Stimulated activated naive B cell treated with anti-CD40 and anti-IgM and Interleukin-4, amounts not matched to agents 10 μg/mL and 1 μg/mL and 100 μg/mL, for 72 hours (primary cell): ENCODE data around the gene GAA.
A peak's percentile ranks its signal among the peaks of the same experiment; 100 is the strongest.

Experiments used
- ATAC-seq, 2 donors: fragments of 150-1000 bp; cut with Tn5 transposase; replicated peaks; 2 replicates each; pipeline ENCODE4 v1.10.0; 2021; ENCODE audit warnings: moderate library complexity in 1 of 2
- DNase-seq: peaks from one replicate; pipeline ENCODE4 v3.0.0; 2021
- H3K27ac Mint-ChIP-seq: one replicate; pipeline ENCODE4 v1.8.0; 2022; ENCODE audit warnings: mild to moderate bottlenecking, mixed read lengths
- H3K27me3 Mint-ChIP-seq, 2 donors: one replicate each; pipeline ENCODE4 v1.8.0; 2022; ENCODE audit warnings: mixed read lengths in 2 of 2
- H3K36me3 Mint-ChIP-seq, 2 donors: one replicate each; pipeline ENCODE4 v1.8.0; 2022; ENCODE audit warnings: mixed read lengths in 2 of 2, mild to moderate bottlenecking in 1 of 2
- H3K4me1 Mint-ChIP-seq, 2 donors: one replicate each; pipeline ENCODE4 v1.8.0; 2022; ENCODE audit warnings: mixed read lengths in 2 of 2, mild to moderate bottlenecking in 1 of 2
- H3K4me3 Mint-ChIP-seq, 2 donors: one replicate each; pipeline ENCODE4 v1.8.0; 2022; ENCODE audit warnings: mild to moderate bottlenecking in 2 of 2, mixed read lengths in 2 of 2, moderate library complexity in 1 of 2
- H3K9me3 Mint-ChIP-seq, 2 donors: one replicate each; pipeline ENCODE4 v1.8.0; 2022; ENCODE audit warnings: mixed read lengths in 2 of 2, mild to moderate bottlenecking in 1 of 2

Gene GAA

GRCh38 chr17:80124351-80124981 lies 23.1 kb downstream of the GAA start:
- Mint-ChIP-seq H3K9me3 (no peaks in the 10 kb centered on the region), H3K27ac (no peak overlapping the region), H3K27me3 (peaks cover 0 to 19% of the 10 kb centered on the region in 2 donors), H3K4me1 (no peaks in the 10 kb centered on the region), H3K36me3 (no peaks in the 10 kb centered on the region), H3K4me3 (no peak overlapping the region)
- DNase-seq (no peak), ATAC-seq (no peak)

- H3K4me3 Mint-ChIP-seq, result no peak overlapping the region
- H3K27ac Mint-ChIP-seq, result no peak overlapping the region
- DNase-seq, result no peak
- no peaks in the 10 kb centered on the region for H3K9me3 Mint-ChIP-seq
- H3K36me3 Mint-ChIP-seq, result no peaks in the 10 kb centered on the region
- H3K4me1 Mint-ChIP-seq, result no peaks in the 10 kb centered on the region
- ATAC-seq, result no peak
- H3K27me3 Mint-ChIP-seq, result peaks cover 0 to 19% of the 10 kb centered on the region in 2 donors
Measured at GRCh38 chr17:80125656-80126448, 24.5 kb downstream of the GAA start.

- Mint-ChIP-seq H3K9me3 (no peaks in the 10 kb centered on the region), H3K4me3 (no peak overlapping the region), H3K27ac (no peak overlapping the region), H3K27me3 (peaks cover 0 to 19% of the 10 kb centered on the region in 2 donors), H3K4me1 (no peaks in the 10 kb centered on the region), H3K36me3 (peaks cover 0 to under 1% of the 10 kb centered on the region in 2 donors)
- DNase-seq, result no peak
- no peak for ATAC-seq
Measured at GRCh38 chr17:80126449-80126715, 25.0 kb downstream of the GAA start.

GRCh38 chr17:80129006-80129565 lies 27.7 kb downstream of the GAA start:
- DNase-seq (no peak), ATAC-seq (no peak)
- Mint-ChIP-seq H3K4me3 (no peak overlapping the region), H3K27me3 (peaks cover 0 to 19% of the 10 kb centered on the region in 2 donors), H3K27ac (no peak overlapping the region), H3K9me3 (no peaks in the 10 kb centered on the region), H3K4me1 (no peaks in the 10 kb centered on the region), H3K36me3 (peaks cover 16 to 20% of the 10 kb centered on the region in 2 donors)

- no peak for ATAC-seq
- Mint-ChIP-seq H3K27ac (no peak overlapping the region), H3K9me3 (no peaks in the 10 kb centered on the region), H3K4me1 (no peaks in the 10 kb centered on the region), H3K4me3 (no peak overlapping the region), H3K36me3 (peaks cover 25 to 31% of the 10 kb centered on the region in 2 donors), H3K27me3 (peaks cover 0 to 19% of the 10 kb centered on the region in 2 donors)
- no peak for DNase-seq
Measured at GRCh38 chr17:80130992-80131391, 29.6 kb downstream of the GAA start.

GRCh38 chr17:80132906-80133625 lies 31.7 kb downstream of the GAA start:
- H3K9me3 Mint-ChIP-seq, result no peaks in the 10 kb centered on the region
- H3K36me3 Mint-ChIP-seq, result peaks cover 34 to 43% of the 10 kb centered on the region in 2 donors
- peaks cover 0 to 8% of the 10 kb centered on the region in 2 donors for H3K27me3 Mint-ChIP-seq
- no peak for DNase-seq
- no peak for ATAC-seq
- H3K27ac Mint-ChIP-seq, result no peak overlapping the region
- H3K4me1 Mint-ChIP-seq, result no peaks in the 10 kb centered on the region
- no peak overlapping the region for H3K4me3 Mint-ChIP-seq

GRCh38 chr17:80133626-80133970 lies 32.2 kb downstream of the GAA start:
- ATAC-seq (no peak), DNase-seq (no peak)
- Mint-ChIP-seq H3K9me3 (no peaks in the 10 kb centered on the region), H3K4me1 (no peaks in the 10 kb centered on the region), H3K4me3 (no peak overlapping the region), H3K27ac (no peak overlapping the region), H3K27me3 (peaks cover 0 to 7% of the 10 kb centered on the region in 2 donors), H3K36me3 (peaks cover 37 to 47% of the 10 kb centered on the region in 2 donors)

- no peak for DNase-seq
- H3K27ac Mint-ChIP-seq, result no peak overlapping the region
- H3K27me3 Mint-ChIP-seq, result no peaks in the 10 kb centered on the region
- H3K36me3 Mint-ChIP-seq, result peaks cover 51 to 70% of the 10 kb centered on the region in 2 donors
- no peaks in the 10 kb centered on the region for H3K4me1 Mint-ChIP-seq
- H3K9me3 Mint-ChIP-seq, result no peaks in the 10 kb centered on the region
- ATAC-seq, result no peak
- H3K4me3 Mint-ChIP-seq, result no peak overlapping the region
Measured at GRCh38 chr17:80137131-80137530, 35.8 kb downstream of the GAA start.

- ATAC-seq, result no peak
- no peaks in the 10 kb centered on the region for H3K9me3 Mint-ChIP-seq
- peaks cover 39 to 60% of the 10 kb centered on the region in 2 donors for H3K36me3 Mint-ChIP-seq
- no peaks in the 10 kb centered on the region for H3K27me3 Mint-ChIP-seq
- peaks cover 5 to 8% of the 10 kb centered on the region in 2 donors for H3K4me1 Mint-ChIP-seq
- H3K4me3 Mint-ChIP-seq, result no peak overlapping the region
- no peak for DNase-seq
- H3K27ac Mint-ChIP-seq, result no peak overlapping the region
Measured at GRCh38 chr17:80138856-80139426, 37.6 kb downstream of the GAA start.

GRCh38 chr17:80141463-80142165 lies 40.2 kb downstream of the GAA start:
- peaks cover 14 to 31% of the 10 kb centered on the region in 2 donors for H3K4me1 Mint-ChIP-seq
- H3K36me3 Mint-ChIP-seq, result peaks cover 42 to 53% of the 10 kb centered on the region in 2 donors

GRCh38 chr17:80142929-80143328 lies 41.5 kb downstream of the GAA start:
- Mint-ChIP-seq H3K27ac (no peak overlapping the region), H3K9me3 (no peaks in the 10 kb centered on the region), H3K27me3 (no peaks in the 10 kb centered on the region), H3K36me3 (peaks cover 35 to 47% of the 10 kb centered on the region in 2 donors), H3K4me3 (no peak overlapping the region), H3K4me1 (peaks cover 14 to 31% of the 10 kb centered on the region in 2 donors)
- DNase-seq, result no peak
- no peak for ATAC-seq

More at GRCh38 chr17:80141463-80142165, 40.2 kb downstream of the GAA start:
- no peaks in the 10 kb centered on the region for H3K27me3 Mint-ChIP-seq
- H3K9me3 Mint-ChIP-seq, result no peaks in the 10 kb centered on the region
- no peak for DNase-seq
- ATAC-seq, result no peak
- H3K4me3 Mint-ChIP-seq, result no peak overlapping the region
- no peak overlapping the region for H3K27ac Mint-ChIP-seq

GRCh38 chr17:80145076-80146075 lies 44.0 kb downstream of the GAA start:
- ATAC-seq (no peak), DNase-seq (no peak)
- Mint-ChIP-seq H3K9me3 (no peaks in the 10 kb centered on the region), H3K36me3 (peaks cover 14 to 27% of the 10 kb centered on the region in 2 donors), H3K4me1 (peaks cover 25 to 37% of the 10 kb centered on the region in 2 donors), H3K4me3 (peak overlapping the region; percentile 89), H3K27ac (peak overlapping the region; percentile 43), H3K27me3 (no peaks in the 10 kb centered on the region)
